Stimulated activated CD4-positive, alpha-beta T cell treated with anti-CD3 and anti-CD28 coated beads, Interleukin-4, amount 100 ng/mL, for 24 hours (primary cell): Measurements from ENCODE around the gene SLC15A3.

Source experiments
- DNase-seq: peaks from one replicate; pipeline ENCODE4 v3.0.0-alpha.2; 2020

Gene SLC15A3

GRCh38 chr11:60951904-60952741 is at the start of gene SLC15A3:
TSS of gene SLC15A3 (minus strand) at chr11:60952176. CDS start at chr11:60951551, 625 bp downstream.
- peak; percentile 19 for DNase-seq

GRCh38 chr11:61000426-61000825 is 48.5 kb upstream of the SLC15A3 start:
- no peak for DNase-seq

GRCh38 chr11:60996381-60997138 is 44.6 kb upstream of the SLC15A3 start:
- no peak for DNase-seq

GRCh38 chr11:60995798-60996197 is 43.8 kb upstream of the SLC15A3 start:
- no peak for DNase-seq

- no peak for DNase-seq
Measured at GRCh38 chr11:60994541-60995080, 42.6 kb upstream of the SLC15A3 start.

DNA sequence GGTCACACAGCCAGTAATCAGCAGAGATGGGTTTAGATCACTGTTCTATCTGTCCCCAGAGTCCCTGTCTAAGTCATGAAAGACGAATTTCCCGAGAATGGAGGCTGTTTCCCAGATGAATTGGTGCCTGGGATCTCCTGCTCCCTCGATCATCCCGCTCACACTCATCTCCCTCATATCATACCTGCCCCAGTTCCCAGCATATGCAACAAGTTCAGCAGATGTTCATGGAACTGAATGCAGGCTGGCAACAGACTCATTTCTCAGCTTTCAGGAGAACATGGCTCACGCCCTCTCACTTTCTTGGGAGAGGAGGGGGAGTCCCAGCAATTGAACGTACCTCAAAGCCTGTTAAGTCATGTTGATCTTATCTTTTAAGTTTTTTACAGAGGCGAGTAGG is 41.6 kb upstream of the SLC15A3 start:
- peak; percentile 69 for DNase-seq

GRCh38 chr11:60992842-60993409 is 41.0 kb upstream of the SLC15A3 start:
- no peak for DNase-seq

DNA sequence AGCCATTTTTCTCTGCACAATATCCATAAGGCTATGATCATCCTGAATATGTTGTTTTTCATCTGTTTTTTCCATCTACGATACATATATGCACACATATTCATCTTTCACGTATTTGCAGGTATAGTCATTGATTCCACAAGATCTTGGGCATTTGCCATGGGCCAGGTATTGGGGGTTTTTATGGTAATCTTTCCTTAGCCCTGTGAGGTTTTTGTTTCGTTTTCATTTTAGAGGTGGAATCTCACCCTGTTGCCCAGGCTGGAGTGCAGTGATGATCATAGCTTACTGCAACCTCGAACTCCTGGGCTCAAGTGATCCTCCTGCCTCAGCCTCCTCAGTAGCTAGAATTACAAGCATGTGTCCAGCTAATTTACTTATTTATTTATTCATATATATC is 39.5 kb upstream of the SLC15A3 start:
- no peak for DNase-seq

DNA sequence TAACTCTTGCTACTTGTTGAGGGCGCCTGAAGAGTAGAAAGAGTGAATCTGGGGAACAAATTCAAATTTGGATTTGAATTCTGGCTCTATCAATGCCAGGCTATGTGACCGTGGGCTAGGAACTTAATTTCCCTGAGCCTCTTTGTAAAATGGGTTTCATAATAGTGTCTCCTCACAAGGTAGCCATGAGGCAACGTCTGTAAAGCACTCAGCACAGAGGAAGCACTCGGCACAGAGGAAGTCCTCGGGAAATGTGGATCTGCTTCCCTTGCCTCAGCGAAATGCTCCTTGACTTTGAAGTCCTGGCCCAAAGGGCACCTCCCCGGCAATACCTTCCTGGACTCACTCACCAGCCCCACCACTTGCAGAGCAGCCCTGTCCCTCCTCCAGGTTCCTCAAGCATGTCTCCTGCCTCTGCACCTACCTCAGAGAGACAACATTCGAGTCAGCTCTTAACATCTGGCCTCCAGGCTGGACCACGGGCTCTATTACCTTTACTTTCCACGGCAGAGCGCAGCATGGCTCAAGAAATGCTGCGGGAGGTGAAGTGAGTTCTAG is 37.2 kb upstream of the SLC15A3 start:
- DNase-seq: no peak

GRCh38 chr11:60988658-60989057 is 36.7 kb upstream of the SLC15A3 start:
- DNase-seq: no peak

- peak; percentile 82 for DNase-seq
Measured at GRCh38 chr11:60987577-60988277, 35.8 kb upstream of the SLC15A3 start.

DNA sequence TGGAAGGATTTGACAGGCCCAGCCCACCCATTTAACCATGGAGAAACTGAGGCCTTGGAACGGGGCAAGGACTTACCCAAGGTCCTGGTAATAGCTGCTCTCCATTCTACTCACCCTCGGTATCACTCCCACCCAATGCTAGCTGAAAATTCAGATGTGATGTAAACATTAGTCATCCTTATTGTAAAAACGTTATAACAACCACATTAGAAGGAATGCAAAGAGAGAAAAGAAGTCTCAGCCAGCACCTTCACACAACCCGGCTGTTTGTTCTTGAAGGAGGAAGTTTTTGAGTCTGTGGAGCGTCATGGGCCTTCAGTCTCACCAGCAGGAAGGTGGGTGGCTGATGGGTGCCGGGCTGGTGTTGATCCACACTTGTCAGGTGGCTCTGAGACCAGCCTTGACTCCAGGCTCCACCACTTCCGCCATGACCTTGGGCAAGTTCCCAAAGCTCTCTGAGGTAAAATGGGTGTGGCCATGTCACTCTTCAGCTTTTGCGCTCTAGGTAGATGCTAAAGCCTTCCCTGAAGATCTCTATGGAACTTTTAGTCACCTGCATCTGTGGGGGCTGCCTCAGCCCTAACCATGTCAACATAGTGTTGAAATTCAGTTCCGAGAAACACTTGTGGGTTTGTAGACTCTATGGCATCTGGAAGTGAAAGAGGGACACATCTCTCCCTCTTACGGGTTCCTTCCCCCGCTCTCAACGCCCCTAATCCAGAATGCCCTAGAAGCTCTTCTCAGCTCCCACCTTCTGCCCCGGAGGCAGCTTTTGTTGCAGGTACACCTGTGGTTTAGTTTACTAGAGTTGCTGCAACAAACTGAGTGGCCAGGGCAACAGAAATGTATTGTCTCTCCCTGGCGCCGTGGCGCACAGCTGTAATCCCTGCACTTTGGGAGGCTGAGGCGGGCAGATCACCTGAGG is 34.3 kb upstream of the SLC15A3 start:
- DNase-seq: peak; percentile 93

GRCh38 chr11:60985501-60985900 is 33.5 kb upstream of the SLC15A3 start:
- no peak for DNase-seq

DNA sequence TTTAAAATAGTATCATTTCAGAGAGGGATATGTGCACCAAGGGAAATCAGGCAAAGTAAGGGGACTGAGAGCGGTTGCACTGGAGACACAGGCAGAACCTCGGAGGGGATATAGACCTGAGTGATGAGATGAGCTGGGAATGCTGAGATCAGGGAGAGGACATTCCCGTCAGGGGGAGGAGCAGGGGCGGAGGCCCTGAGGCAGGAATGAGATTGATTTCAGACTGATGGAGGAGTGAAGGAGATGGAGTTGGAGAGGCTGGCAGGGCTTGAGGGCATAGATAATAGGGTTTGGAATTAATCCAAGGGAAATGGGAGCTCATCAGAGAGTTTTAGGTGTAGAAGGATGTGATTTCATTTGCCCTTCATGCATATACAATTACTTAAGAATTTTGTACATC is 32.7 kb upstream of the SLC15A3 start:
- DNase-seq: no peak

- DNase-seq: no peak
Measured at GRCh38 chr11:60984149-60984548, 32.2 kb upstream of the SLC15A3 start.

DNA sequence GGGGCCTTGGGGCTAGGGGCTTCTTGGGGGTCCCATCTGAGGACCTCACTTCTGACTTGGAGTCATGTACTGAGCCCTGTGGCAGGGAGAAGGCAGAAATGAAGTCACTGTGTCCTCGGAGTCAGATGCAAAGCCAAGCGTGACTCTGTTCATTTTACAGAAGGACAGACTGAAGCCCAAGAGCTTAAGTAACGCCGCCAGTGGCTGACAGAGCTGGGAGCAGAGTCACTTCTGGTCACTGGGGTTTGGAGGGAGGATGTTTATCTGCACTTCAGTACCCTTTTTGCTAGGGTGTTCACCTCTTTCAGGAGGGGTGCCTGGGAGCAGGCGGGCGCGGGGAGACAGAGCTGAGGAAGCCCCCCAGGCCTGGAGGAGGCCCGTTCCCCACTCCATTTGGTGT is 30.2 kb upstream of the SLC15A3 start:
- DNase-seq: no peak

DNA sequence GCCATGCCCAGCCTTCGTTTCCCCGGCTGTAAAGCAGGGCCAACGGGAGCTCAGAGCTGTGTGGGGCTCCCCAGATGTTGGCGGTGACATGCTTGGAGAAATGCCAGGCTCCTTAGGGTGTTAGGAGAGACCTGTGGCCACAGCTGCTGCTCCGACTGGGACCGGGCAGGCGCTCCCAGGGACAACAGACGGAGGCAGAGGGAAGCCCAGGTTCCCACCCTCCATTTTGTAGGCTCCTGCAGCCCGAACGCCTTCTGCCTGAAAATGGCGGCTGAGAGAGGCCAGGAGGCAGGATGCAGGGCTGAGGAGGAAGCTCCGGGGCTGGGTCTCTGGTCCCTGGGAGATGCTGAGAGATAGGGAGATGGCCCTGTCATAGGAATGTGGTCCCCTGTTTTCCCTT is 29.5 kb upstream of the SLC15A3 start:
- no peak for DNase-seq

GRCh38 chr11:60978546-60979380 is 26.8 kb upstream of the SLC15A3 start:
- peak; percentile 81 for DNase-seq

GRCh38 chr11:60977836-60978235 is 25.9 kb upstream of the SLC15A3 start:
- DNase-seq: no peak

DNA sequence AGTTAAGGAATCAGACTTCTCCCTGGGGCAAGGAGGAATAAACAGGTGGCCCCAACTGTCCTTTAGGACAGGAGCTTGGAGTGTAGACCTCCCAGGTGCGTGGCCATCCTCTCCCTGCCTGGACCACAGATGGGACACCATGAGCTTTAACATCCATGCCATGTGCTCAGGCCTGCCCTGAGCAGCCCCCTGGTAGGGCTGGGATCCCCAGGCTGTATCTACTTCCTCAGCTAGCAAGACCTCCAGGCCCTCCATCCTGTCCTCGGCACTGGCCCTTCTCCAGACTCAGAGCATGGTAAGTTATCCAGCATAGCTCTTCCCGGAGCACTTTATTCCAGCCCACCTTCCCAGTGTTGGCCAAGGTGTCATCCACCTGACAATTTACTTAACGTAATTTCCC is 25.2 kb upstream of the SLC15A3 start:
- no peak for DNase-seq
